Activated CD4-positive, alpha-beta T cell treated with anti-CD3 and anti-CD28 coated beads for 4 hours (primary cell): ENCODE measurements around the gene MICAL3.

Experiments used
- DNase-seq, 2 donors: peaks; one replicate each; pipeline ENCODE4 v3.0.0-alpha.2; 2020

Gene MICAL3

DNA sequence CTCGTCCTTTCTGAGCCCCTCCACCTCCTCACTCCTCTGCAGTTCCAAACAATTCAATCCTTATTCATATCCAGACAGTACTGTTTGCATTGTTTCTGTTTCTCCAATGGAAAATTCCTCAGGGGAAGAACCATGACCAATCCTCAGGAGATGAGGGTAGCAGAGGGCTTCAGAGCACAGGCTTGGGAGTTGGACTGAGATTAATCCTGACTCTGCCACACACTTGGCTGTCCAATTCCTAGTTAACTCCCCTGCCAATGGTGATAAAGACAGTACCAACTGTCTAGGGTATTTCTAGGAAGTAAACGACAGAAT is 58.0 kb downstream of the MICAL3 start:
- no peak for DNase-seq

DNA sequence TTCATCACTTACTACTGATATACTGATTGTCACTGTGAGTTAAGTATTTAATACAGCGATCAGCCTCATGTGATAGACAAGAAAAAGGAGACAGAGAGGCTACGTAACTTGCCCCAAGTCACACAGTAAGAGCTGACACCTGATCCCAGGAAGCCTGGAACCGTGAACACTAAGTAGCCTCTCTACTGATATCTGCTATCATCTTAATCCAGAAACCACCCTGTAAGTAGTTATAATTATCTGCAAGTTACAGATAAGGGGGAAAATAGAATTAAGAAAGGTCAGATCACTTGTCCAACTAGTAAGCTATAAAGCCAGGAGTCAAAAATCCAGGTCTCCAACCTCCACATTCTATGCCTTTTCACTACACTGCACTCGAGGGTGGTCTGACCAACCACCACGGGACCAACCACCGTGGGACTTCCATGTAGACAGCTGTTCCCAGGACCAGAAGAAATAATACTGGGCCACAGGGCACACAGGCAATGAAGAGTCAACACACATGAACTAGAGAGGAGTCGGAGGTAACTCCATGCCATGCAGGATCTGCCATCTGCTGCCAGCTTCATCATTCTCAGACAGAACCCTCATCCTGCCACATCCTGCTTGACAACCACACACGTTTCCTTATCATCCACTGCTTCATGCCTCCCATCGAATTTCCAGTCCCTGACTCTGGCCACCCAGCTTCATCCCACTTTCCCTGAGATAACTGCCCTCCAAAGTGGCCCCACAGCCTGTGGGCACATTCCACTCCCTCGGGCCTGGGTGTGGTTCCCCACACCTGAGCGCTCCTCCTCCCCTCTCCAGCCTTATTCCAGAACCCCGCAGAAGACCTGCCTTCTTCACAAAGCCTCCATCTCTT is 58.6 kb downstream of the MICAL3 start:
- no peak for DNase-seq

DNA sequence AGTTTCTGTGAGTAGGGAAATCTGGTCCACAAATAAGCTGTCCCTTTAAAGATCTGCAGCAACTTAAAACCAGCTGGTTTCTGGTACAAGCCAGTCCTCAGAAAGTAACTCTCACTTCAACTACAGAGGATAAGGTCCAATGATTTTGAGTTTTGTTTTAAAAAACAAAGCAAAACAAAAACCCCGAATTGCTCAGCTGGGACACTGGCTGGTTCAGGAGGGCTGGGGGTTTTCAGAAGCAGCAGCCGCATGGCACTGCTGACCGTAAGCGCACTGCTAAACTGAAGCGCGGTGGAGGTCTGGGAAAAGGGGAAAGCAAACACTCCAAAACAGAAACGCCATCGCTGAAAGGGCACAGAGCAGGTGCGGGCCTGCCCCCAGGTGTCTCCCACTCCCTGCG is 59.7 kb downstream of the MICAL3 start:
- DNase-seq = no peak

DNA sequence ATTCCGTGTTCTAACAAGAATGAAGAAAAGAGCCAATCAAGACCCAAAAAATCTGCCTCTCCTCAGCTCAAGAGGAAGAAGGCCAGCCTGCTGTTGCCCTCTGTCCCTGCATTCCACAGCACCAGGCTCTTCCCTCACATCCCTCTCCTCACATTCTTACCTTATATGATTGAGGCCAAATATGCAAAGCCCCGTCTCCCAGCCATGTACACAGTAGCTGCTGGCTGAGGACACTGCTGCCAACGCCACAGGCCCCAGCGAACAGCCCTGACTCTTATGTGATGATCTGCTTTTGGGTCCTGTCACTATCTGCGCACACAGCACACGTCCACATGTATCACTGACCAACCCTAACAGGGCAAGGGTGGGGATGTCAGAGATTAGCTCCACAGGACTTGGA is 60.2 kb downstream of the MICAL3 start:
- no peak for DNase-seq

DNA sequence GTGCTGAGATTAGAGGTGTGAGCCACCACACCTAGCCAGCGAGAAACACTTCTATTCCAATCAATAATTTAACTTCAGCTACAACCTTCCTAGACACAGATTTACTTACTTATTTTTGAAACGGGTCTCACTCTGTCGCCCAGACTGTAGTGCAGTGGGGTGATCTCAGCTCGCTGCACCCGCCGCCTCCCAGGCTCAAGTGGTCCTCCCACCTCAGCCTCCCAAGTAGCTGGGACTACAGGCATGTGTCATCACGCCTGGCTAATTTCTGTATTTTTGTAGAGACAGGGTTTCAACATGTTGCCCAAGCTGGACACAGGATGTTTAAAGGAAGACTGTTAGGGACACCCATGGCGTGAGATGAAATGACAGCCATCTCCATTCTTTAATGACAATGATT is 61.3 kb downstream of the MICAL3 start:
- no peak for DNase-seq

DNA sequence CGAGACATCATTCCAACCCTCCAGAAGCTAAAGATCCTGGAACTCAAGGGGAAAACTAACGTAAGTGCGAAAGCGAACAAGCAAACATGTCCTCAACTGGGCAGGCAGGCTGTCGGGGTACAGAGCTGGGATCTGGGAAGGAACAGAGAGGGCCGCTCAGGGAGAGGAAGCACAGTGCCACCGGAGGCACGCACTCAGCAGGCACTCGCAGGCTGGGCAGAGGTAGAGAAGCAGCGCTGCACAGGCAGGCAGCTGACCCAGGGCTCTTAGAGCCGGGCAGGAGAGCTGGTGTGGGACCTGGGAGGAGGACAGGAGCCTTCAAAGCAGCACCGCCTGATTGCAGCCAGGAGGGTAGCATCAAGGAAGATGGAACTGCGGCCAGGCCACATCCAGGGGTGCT is 62.2 kb downstream of the MICAL3 start:
- DNase-seq = no peak

DNA sequence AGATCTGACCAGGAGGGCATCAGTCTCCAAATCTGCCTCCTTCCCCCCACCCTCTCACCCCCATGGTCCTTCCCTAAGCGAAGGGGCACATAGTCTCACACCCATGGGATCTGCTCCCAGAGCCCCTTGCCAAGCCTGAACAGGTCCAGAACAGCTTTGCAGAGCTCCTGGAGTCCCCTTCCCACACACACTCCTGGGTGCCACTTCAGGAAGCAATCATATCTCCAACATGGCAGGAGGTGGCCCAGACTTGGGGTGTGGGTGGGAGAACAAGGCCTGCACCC is 63.0 kb downstream of the MICAL3 start:
- DNase-seq = no peak

DNA sequence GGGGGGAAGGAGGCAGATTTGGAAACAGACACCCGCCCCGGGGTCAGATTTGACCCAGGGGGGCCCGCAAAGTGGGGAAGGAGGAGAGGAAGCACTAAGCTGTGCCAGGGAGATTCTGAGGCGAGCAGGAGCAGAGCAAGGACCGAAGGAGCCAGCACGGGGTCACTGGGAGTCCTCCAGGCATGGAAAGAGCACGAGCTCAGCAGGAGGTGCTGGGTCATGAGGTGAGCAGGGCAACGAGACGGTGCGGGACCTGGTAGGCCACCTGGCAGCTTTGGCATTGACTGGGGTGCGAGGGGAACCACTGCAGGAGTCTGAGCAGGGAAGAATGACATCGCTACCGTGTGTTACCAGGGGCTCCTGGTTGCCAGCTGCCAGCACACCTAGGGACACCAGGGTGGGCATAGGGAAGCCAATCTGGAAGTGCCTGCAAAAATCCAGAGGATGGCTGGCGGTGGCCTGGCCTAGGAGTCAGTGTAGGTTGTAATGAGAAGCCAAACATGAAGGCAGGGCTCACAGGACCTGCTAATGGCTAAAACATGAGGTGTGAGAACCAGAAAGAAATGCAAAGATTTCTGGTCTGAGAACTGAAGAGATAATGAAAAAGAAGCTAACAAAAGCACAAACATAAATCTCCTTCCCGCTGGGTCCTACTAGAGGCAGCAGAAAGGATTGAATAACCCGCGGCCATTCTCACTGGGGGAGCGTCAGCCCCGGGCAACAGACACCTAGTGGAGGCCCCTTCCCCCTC is 63.5 kb downstream of the MICAL3 start:
- DNase-seq = no peak

DNA sequence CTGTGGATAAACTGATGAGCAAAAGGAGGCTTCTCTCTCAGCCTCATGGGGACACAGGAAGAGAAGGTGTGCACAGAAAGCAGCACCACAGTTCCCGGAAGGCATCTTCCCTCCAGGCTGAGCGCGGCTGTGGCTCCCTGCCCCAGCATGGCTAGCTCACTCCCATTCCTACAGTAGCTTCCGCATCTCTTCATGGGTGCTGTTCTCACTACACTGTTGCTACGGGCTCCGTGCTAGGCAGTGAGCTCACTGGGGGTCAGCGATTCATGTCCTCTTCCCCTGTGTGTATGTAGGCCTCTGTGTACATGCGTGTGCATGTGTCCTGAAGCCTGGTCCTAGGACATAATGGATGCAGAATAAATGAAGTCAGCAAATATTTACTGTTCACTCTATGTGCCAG is 64.3 kb downstream of the MICAL3 start:
- DNase-seq = no peak

DNA sequence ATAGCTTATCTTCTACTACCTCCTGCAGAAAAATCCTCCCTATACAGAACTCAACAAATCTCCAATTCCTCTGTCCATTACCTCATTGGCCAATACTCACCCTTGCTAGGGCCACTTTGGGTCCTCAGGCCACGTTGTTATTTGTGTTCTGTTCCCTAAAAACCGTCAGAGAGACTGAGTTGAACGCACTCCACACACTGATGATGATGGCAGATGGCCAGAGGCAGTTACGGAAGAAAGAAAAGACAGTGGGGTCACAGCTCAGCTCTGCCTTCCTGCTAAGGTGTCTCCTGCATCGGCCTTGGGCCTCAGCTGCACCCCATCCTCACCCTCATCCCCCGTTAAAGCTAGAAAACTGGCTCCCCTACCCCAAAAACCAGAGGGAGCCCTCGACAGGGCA is 66.2 kb downstream of the MICAL3 start:
- DNase-seq = no peak

DNA sequence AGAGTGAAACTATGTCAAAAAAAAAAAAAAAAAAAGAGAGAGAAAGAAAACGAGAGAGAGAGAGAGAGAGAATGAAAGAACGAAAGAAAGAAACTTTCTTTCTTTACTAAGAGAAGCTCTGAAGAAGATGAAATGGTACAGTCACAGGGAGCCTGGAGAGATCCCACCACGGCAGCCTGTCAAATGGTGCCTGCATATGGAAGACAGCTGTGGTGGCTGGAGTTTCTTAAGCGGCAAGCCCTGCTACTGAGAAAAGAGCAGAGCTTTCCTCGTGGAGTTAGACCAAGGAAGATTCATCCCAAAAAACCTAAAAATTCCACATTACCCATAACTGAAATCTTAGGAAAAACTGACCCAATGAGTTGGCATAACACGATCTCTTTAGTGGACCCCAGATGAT is 66.7 kb downstream of the MICAL3 start:
- DNase-seq = no peak

DNA sequence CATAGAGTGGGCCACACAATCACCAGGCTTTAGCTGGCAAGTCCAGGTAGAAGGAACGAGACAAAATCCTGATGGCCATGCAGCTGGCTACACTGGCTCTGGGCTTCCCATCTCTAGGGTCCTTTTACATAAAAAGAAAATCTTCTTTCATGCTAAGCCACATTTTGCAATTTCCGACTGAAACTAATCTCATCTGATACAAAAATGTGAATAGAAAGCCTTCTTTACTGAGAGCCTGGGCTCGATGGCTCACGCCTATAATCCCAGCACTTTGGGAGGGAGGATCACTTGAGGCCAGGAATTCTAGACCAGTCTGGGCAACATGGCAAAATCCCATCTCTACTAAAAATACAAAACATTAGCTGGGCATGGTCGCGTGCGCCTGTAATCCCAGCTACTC is 67.2 kb downstream of the MICAL3 start:
- no peak for DNase-seq

DNA sequence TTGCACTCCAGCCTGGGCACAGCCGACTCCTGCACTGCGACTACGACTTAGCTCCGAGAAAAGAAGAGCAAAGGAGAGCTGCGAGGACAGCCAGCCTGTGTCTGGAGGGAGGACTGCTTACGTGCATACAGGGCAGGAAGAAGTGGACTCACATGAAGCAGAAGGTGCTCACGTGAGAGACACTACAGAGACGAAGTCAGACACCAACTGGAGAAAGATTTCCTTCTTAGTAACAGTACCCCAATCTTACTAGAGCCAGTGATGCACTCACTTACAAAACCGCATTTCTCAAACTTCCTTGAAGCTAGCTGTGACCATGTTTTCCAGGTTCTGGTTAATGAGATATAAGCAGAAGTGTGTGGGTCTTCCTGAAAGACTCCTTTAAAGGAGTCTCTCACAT is 67.7 kb downstream of the MICAL3 start:
- no peak for DNase-seq

DNA sequence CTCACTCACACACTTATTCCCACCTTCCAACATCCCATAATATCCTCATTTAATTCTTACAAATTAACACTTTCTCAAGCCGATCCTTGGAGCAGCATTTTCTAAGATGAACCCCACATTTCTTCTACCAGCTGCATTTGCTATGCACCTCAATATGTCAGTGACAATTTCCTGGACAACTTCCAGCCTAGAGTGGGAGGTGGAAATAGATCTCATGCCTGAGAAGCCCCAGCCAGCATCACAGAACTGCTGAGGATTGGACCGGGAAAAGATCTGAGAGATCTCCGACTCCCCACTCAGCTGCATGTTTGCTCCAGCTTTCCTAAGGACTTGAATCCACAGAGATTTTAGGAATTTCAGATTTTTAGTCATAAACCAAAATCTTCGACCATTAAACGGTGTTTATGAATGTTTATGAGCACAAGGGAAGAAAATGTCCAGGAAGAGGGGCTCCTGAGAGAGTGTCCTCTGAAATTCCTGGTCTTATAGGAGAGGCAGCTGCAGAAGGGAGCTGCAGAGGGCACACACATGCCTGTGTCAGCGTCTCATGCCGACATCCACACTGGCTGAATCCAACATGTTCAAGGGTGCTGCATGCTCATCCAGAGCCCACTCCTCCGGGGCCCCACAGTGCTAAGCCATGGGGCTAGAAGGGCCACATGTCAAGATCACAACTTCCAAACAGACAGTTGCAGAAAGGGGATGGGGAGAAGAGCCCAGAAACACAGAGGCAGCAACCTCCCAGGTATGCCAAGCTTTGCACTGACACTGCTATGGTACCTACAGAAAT is 68.6 kb downstream of the MICAL3 start:
- DNase-seq = no peak

DNA sequence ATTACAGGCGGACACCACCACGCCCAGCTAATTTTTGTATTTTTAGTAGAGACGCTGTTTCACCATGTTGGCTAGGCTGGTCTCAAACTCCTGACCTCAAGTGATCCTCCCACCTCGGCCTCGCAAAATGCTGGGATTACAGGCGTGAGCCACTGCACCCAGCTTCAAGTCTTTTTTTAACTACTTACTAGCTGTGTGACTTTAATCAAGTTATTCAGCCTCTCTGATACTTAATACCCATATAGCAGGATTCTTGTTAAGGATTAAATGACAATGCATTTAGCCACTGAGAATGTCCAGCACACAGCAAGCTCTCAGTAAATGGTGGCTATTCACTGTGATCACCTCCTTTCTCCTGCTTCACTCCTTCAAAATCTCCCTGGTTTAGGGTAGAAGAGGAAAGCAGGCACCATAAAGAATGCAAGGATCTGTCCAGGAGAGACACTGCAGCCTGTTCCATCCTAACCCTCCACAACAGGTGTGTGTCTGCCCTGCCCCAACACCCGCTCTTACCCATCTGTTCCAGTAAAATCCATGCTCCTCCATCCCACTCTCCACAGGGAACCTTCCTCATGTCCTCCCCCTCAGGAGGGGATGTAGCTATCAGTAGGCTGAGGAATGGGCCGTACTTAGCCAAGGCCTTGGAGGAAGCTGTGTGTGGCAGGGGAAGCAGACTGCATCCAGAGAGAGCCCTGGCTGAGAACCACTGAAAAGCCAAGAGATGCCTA is 69.3 kb downstream of the MICAL3 start:
- no peak for DNase-seq

DNA sequence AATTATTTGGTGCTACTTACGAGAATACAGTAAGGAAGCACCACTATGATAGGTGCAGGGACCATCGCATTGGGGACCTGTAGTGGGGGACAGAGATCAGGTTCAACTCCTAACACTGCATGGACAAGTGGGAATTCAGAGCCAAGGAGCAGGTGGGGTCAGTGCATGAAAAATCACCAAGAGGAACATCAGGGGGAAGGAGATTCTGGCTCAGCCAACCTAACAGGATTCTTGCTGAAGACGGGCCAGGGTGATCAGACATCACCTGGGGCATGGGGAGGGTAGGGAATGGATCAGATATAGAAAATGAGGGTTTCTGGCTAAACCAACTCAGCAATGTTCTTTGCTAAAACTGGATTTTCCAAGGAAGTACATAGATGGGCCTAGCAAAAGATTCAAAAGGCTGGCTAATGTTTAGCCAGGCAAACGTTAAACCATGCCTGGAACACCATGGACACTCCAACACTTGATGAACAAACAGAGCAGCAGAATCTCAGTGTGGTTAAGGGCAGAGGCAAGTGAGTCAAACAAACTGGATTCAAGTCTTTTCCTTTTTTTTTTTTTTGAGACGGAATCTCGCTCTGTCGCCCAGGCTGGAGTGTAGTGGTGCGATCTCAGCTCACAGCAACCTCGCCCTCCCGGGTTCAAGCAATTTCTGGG is 70.0 kb downstream of the MICAL3 start:
- DNase-seq = no peak

DNA sequence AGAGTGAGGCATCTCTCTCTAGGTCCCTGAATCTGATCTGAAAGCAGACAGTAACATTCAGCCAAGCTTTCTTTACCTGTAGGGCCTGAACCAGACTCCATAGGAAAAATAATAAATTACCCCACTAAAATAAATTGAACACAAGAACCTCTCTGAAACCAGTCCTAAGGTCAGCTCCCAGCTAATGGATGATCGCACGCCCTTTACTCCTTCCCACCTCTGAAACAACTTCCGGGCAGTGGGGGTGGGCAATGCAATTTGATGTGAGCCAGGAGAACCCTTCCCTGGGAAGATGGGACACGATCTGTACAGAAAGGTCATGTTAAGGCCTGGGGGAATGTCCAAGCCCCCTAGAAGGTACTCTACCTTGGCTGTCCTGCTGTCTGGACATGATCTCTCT is 71.2 kb downstream of the MICAL3 start:
- DNase-seq = no peak

DNA sequence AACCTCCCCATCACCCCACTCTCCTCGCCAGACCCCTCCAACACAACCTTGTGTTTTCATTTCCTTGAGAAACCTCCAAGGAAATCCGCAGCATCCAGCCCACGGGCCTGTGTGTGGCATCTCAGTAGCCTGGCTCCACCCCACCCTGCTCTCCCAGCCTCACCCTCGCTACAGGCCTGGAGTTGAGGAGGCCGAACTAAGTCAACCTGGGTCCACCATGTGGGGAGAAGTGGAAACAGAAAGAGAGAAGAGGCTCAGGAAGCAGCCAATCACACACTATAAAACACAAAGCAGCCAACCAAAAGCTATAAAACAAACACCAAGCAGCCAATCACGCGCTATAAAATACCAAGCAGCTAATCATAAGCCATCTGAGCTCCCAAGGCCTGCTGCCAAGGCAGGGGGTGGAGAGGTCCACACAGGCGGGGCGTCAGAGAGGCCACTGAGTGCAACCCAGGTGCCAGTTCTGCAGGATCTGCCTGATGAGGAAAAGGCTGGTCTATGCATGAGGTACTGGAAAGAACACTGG is 72.0 kb downstream of the MICAL3 start:
- DNase-seq = no peak

DNA sequence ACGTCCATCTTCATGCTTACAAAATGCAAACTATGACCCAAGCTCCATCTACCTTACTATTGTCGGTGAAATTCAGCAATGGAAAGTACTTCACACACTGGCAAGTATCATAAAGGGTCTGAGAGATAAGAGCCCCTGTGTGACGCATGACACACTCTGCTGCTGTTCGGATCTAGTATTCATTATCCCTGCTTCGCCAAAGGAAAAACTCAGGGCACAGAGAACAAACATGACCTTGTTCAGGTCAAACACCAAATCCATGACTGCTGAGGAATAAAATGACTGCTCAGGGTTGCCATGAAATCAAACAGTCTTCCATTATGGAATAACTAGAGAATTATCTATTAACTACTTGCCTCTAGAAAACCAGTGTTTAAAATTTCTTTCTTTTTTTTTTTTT is 73.0 kb downstream of the MICAL3 start:
- DNase-seq = no peak

DNA sequence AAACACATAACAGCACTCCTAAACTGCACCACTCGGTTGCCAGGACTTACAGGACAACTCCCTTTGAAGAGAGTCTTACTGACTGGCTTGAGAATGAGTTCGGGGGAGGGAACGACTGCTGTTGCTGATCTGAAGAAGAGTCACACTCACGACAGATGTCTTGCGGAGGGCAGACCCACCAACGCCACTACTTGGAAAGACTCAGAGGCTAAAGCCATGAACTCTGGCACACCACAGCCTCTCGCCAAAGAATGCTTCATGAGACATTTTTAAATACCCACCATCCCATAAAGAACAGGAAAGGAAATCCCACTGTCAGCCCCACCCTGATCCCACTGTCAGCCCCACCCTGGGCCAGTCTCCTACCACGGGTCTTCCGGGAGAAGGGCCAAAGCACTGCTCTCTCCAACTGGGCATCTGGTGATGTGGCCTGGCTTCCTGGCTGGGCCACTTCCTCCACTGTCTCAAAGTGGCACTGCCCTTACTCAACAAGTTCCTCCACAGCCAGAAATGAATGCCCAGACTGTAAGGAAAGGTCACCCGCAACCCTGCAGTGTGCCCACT is 73.6 kb downstream of the MICAL3 start:
- DNase-seq = no peak

DNA sequence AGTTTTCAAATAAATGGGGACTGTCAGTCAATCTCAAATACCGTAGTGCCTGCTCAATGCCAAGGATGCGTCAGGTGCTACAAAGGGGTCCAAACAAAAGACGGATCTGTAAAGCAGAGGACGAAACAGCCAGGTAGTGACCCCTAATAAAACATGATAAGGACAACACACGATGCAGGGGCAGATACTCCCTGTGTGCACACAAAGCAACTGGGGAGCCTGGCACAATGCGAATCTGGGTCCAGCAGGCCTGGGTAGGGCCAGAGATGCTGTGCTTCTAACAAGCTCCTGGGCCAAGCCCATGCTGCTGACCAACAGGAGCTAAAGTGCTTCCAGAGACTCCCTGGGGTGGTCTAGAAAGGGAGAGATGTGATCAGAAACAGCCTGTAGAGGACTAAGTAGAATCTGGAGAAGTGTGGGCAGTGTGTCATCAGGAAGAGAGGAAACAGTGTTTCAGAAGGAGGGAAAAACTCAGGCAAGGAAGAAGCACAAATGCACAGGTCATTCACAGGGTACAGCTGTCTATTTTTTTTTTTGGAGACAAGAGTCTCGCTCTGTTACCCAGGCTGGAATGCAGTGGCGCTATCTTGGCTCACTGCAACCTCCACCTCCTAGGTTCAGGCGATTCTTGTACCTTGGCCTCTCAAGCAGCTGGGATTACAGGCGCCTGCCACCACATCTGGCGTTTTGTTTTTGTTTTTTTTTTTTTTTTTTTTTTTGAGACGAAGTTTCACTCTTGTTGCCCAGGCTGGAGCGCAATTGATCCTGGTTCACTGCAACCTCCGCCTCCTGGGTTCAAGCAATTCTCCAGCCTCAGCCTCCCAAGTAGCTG is 74.5 kb downstream of the MICAL3 start:
- no peak for DNase-seq
